Measurements from ENCODE around the gene RDH5.

DNA sequence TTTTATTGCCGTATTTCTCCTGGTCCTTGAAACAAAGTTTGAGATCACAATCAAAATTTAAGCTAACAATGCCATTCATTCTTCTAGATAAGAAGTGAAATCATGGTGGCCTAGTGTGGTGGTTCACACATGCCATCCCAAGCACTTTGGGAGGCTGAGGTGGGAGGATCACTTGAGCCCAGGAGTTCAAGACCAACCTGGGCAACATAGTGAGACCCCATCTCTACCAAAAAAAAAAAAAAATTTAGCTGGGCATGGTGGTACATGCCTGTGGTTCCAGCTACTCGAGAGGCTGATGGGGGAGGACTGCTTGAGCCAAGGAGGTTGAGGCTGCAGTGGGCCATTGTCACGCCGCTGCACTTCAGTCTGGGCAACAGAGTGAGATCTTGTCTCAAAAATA is 47.0 kb downstream of the RDH5 start:
- TF ChIP-seq, protein P1, sequence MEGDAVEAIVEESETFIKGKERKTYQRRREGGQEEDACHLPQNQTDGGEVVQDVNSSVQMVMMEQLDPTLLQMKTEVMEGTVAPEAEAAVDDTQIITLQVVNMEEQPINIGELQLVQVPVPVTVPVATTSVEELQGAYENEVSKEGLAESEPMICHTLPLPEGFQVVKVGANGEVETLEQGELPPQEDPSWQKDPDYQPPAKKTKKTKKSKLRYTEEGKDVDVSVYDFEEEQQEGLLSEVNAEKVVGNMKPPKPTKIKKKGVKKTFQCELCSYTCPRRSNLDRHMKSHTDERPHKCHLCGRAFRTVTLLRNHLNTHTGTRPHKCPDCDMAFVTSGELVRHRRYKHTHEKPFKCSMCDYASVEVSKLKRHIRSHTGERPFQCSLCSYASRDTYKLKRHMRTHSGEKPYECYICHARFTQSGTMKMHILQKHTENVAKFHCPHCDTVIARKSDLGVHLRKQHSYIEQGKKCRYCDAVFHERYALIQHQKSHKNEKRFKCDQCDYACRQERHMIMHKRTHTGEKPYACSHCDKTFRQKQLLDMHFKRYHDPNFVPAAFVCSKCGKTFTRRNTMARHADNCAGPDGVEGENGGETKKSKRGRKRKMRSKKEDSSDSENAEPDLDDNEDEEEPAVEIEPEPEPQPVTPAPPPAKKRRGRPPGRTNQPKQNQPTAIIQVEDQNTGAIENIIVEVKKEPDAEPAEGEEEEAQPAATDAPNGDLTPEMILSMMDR (IDR thresholded peaks at IDR 0.05; ENCODE audit: low read depth, low read length, poor library complexity, severe bottlenecking): no peak
- TF ChIP-seq EZH2phosphoT487 (IDR thresholded peaks at IDR 0.05; ENCODE audit: borderline replicate concordance, low read length): no peak

Data from DOHH2 (cell line).